ENCODE measurements around the gene CXCR4.

CXCR4 gene

GRCh38 chr2:136107051-136108033, 10.6 kb downstream of the CXCR4 start:
- DNase-seq (ENCODE audit: low read depth), result no peak
- TF ChIP-seq CTCF (IDR thresholded peaks at IDR 0.05; ENCODE audit: low read length, missing control alignments), result no peak
- no peak overlapping the region for H3K4me3 ChIP-seq (replicated peaks; ENCODE audit: low read depth, low read length)

GRCh38 chr2:136106505-136106904, 11.4 kb downstream of the CXCR4 start:
- DNase-seq (ENCODE audit: low read depth), result no peak
- no peak overlapping the region for H3K4me3 ChIP-seq (replicated peaks; ENCODE audit: low read depth, low read length)
- no peak for TF ChIP-seq CTCF (IDR thresholded peaks at IDR 0.05; ENCODE audit: low read length, missing control alignments)

- DNase-seq (ENCODE audit: low read depth), result no peak
- no peak for TF ChIP-seq CTCF (IDR thresholded peaks at IDR 0.05; ENCODE audit: low read length, missing control alignments)
- no peak overlapping the region for H3K4me3 ChIP-seq (replicated peaks; ENCODE audit: low read depth, low read length)
Observed at GRCh38 chr2:136104977-136105376, 13.0 kb downstream of the CXCR4 start.

GRCh38 chr2:136101042-136101441, 16.9 kb downstream of the CXCR4 start:
- DNase-seq (ENCODE audit: low read depth), result no peak

GRCh38 chr2:136098441-136098840, 19.5 kb downstream of the CXCR4 start:
- H3K4me3 ChIP-seq (replicated peaks; ENCODE audit: low read depth, low read length), result no peak overlapping the region
- no peak for DNase-seq (ENCODE audit: low read depth)
- no peak for TF ChIP-seq CTCF (IDR thresholded peaks at IDR 0.05; ENCODE audit: low read length, missing control alignments)

More at GRCh38 chr2:136101042-136101441, 16.9 kb downstream of the CXCR4 start:
- H3K4me3 ChIP-seq (replicated peaks; ENCODE audit: low read depth, low read length), result no peak overlapping the region
- no peak for TF ChIP-seq CTCF (IDR thresholded peaks at IDR 0.05; ENCODE audit: low read length, missing control alignments)

GRCh38 chr2:136093583-136093982, 24.4 kb downstream of the CXCR4 start:
- TF ChIP-seq CTCF (IDR thresholded peaks at IDR 0.05; ENCODE audit: low read length, missing control alignments), result no peak
- H3K4me3 ChIP-seq (replicated peaks; ENCODE audit: low read depth, low read length), result no peak overlapping the region
- no peak for DNase-seq (ENCODE audit: low read depth)
